HG03025 (cell line): ENCODE results near the gene TFEB.

Source experiments
- ATAC-seq: cut with Tn5 transposase; IDR thresholded peaks from one replicate; pipeline ENCODE4 v1.9.1; 2021; ENCODE audit warnings: mild to moderate bottlenecking, moderate library complexity; ENCODE audit not compliant: unreplicated experiment, low FRiP score

Gene TFEB

GRCh38 chr6:41656002-41656691, 79.3 kb downstream of the TFEB start:
- ATAC-seq: no peak

GRCh38 chr6:41655646-41656001, 79.8 kb downstream of the TFEB start:
- no peak for ATAC-seq

GRCh38 chr6:41655176-41655575, 80.2 kb downstream of the TFEB start:
- ATAC-seq: no peak

DNA sequence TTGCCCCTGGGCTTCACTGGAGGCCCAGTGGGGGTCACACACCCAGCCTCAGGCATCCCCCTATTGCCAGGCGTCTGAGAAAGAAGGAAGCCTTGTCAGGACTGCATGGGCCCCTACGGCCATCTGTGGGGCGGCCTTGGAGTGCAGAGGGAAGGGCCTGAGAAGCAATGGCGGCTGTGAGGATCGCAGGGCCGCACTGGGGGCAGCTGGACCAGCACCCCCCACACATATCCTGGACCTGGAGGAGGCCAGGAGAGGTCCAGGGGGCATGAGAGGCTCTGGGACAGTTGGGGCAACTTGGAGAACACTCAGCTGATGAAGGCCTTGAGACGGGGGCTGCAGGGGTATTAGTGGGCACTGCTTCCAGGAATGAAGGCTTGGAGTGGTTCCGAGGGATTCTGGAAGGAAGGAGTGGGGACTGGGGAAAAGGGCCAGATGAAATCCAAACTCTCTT, 80.7 kb downstream of the TFEB start:
- no peak for ATAC-seq

DNA sequence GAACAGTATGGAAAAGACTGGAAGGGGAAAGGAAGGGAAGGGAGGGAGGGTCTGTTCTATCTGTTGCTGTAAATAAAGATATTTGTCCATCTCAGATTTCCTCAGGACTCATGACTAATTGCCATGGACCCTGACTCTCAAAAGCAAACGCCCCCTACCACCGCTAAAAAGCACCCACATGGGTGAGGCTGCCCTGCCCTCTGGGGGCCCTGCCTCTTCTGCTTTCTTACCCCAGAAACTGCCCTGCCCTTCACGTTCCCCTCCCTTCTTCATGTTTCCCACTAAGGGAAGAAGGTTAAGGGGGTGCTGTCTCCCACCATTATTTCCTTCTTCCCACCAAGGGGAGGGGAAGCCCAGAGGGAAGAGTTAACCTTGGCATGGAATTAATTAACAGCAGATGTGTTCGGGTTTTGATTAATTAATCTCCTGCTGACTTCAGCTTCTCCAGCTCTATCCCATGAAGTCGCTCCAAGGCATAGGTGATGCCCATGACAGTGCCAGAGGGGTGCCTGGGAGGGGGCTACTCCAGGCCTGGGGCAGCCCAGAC, 81.2 kb downstream of the TFEB start:
- ATAC-seq: no peak

DNA sequence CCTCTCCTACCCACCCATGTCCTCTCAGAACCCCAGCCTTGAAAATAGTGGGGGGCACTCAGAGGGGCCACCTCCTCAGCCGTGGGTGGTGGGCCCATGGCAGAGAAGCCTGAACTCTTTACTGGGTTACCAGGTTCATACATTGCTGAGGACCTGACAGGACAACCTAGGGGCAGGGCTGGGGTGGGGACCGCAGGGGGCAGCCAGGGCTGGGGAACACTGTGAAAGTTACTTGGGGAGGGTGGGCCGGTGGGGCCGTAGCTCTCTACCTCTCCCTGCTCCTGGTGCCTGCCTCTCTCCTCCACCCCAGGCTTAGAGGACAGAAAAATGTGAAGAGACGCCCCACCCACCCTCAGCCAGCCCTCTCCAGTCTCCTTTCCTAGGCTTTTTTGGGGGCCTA, 81.7 kb downstream of the TFEB start:
- ATAC-seq: no peak

DNA sequence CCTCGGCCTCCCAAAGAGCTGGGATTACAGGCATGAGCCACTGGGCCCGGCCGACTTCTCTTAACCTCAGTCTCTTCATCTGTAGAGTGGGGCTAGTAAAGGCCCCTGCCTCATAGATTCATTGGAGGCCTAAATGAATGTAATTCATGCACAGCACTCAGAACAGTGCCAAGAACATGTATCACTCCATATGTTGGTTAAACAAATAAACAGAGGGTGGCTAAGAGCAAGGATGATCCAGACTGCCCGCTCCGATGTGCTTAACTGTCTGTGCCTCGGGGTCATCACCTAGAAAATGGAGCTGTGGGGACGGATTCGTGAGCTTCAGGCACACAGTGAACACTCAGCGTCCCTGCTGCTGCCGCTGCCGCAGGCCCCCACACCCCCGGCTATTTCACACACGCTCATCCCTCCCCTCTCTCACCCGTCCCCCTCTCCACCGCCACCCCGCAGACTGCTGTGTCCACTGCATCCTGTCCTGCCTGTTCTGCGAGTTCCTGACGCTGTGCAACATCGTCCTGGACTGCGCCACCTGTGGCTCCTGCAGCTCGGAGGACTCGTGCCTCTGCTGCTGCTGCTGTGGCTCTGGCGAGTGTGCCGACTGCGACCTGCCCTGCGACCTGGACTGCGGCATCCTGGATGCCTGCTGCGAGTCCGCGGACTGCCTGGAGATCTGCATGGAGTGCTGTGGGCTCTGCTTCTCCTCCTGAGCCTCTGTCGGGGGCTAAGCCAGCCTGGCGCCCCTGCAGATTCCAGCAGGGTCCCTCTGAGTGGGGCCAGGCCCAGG, 82.3 kb downstream of the TFEB start:
- ATAC-seq: no peak

- no peak for ATAC-seq
Observed at GRCh38 chr6:41651962-41652657, 83.3 kb downstream of the TFEB start.

DNA sequence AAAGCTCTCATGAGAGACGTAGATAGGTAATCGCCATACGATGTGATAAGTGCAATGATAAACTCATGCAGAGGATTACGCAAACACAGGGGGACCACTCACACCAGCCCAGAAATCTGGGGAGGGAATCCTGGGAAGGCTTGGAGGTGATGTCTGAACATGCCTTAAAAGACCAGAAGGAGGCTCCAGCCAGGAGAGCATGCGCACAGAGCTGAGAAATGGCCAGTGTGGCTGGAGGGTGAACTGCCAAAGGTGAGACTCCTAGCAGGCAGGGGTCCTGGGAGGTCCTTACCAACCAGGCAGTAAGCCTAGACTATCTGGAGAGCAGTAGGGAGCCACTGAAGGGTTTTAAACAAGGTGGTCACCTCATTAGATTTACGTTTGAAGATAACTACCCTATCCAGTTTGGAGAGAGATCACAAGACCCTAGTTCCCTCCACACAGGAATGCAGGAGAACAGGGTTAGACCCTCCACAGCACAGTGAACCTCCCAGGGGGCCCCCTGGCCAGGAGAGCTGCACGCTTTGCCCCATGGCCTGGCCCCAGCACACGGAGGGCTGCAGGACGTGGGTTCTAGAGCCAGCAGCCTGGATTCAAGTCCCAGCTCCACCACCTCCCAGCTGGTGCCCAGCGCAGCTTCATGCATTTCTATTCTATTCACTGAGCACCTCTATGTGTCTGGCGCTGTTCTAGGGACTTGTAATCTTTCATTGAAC, 84.0 kb downstream of the TFEB start:
- no peak for ATAC-seq

- ATAC-seq: no peak
Observed at GRCh38 chr6:41650120-41650519, 85.3 kb downstream of the TFEB start.

DNA sequence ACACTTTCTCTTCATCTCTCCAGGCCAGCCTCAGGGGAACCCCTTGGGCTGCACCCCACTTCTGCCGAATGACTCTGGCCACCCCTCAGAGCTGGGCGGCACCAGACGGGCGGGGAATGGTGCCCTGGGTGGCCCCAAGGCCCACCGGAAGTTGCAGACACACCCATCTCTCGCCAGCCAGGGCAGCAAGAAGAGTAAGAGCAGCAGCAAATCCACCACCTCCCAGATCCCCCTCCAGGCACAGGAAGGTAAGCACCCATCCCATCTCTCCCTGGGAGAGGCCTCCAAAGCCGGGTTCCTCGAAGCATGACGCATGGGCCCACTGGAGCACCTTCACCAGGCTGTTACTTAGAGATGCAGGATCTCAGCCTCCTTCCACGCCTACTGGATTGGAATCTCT, 85.8 kb downstream of the TFEB start:
- ATAC-seq: no peak

DNA sequence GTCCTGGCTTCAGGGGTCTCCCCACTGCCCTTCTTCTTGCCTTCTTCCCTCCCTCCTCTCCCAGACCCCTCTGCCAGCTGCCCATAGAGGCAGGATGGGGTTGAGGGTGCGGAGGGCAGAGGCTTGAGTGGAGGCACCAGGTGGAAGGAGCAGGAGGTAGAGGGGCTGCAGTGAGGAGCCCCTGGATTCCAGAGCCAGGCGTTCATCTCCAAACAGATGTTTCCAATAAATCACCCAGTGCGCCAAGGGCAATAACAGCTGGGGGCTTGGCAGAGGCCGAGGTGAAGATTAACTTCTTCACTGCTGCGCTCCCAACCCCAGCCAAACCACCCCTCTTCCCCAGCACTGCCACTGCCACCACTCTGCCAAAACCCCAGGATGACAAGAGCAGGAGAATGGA, 86.5 kb downstream of the TFEB start:
- no peak for ATAC-seq

DNA sequence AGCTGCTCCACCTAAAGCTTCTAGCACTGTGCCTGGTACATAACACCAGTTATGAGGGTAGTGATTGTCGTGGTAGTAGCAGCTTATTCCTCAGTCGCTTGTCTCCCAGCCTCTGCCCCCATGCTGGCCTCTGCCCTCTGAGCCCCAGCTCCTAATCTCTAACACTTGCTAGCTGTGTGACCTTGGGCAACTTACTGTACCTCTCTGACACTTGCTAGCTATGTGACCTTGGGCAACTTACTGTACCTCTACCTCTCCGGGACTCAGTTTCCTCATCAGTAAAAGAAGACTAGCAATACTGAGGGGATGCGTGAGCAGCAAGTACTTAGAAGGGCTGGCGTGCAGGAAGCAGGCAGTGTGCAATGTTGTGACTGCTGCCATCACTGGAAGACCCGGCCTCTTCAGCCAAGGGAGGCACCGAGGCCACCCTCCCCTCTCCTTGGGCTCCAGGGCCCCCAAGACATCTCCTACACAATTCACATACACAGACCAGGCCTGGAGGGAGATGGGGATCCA, 87.3 kb downstream of the TFEB start:
- no peak for ATAC-seq

GRCh38 chr6:41647061-41647511, 88.3 kb downstream of the TFEB start:
- no peak for ATAC-seq

DNA sequence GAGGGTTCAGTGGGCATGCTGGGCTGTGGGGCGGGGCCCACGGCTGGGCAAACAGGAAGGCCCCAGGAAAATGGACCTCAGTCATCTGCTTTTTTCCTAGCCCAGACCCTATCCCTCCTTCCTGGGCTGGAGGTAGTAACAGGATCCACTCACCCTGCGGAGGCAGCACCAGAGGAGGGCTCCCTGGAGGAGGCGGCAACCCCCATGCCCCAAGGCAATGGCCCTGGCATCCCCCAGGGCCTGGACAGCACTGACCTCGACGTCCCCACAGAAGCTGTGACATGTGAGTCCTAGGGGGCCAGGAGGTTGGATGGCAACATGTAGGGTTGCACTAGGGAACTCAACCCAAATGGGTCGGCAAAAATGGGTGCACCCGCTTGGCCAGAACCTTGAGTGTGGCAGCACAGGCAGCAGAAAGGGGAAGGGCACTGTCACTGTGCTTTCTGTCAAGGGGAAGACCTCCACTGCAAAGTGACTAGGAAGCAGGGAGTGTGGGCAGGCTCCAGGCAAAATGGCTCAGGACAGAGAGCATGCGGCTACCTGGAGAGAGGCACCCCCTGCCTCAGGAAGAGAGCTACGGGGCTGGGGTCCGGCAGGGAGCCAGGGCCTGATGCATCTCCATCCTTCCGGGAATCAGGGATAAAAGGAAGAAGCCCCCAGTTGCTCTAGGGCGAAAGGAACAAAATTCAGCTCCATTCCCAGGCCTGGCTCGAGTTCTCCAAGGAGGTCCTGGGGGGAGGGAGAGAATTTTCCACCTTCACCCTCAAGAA, 89.2 kb downstream of the TFEB start:
- no peak for ATAC-seq

DNA sequence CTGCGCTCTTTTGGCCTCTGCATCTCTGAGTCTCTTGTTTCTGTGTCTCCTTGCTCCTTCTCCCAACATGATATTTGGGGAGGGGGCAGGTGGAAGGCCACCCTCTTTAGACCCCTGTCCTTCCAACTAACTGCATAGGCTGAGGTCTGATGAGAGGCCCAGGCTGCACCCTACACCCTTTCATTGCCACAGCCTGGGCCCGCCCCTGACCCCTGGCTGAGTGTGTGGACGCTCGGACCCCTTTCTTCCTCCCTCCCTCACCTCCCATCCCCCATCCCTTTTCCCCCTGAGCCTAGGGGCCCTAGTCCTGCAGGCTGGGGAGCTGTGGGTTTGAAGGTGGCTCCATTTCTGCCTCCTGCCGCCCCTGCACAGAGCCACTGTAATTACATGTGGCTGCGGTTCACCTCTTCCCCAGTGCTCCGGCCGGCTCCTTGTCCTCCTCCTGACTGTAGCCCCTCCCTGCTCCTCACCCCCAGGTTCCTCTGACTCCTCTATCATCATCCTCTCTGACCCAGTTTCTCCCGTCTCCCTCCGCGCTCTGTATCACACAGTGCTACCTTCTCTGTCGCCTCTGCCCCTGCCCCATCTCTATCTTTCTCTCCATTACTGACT, 90.3 kb downstream of the TFEB start:
- ATAC-seq: no peak

DNA sequence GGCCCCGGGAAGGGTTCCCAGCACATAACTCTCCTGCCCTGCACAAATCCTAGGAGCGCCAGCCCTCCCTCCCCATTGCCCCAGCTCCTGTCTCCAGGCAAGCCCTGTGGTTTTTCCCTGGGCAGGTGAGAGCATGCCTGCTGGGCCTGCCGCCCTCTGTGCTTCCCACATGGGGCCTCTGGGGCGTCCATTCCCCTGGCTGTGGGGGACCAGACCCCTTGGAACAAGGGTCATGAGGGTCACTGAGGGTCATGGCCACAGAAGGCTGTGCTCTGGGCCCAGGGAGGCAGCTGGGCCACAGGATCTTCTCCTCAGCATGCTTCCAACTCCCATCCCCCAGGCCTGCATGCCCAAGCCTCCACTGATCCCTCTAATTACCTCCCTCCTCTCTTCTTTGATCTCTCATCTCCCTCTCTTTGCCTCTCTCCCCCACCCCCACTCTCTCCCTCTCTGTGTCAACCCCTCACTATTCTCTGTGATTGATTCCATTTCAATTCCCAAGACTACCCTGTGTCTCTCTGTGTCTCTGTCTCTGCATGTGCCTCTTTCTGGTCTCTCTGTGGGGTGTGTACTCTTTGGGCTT, 91.0 kb downstream of the TFEB start:
- no peak for ATAC-seq

DNA sequence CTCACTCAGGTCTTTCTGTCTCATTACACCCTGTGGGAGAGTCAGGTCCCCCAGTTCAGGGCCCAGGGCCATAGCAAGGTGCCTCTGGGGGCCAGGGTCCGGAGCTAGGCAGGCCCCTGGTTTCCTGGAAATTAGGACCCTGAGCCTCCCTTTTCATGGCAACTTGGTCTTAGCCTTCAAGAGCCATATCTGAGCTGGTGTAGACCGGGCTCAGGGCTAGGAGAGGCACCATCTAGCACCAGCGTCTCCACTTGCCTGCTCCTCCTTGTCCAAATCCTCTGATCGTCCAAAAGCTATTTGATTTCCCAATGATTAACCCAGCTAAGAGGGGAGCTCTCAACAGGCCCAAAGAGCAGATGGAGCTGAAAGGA, 91.5 kb downstream of the TFEB start:
- ATAC-seq: no peak
